Stimulated activated CD4-positive, alpha-beta T cell treated with anti-CD3 and anti-CD28 coated beads, TNF-alpha, amount 100 ng/mL, for 48 hours (primary cell): Measurements from ENCODE around the gene GSTO1.
"Not testable (repeated sequence)": the region's sequence is repeated elsewhere in the genome, so short reads cannot be mapped to it uniquely, and the experiment has no call there.

Experiments
- DNase-seq, 3 donors: peaks; one replicate each; pipeline ENCODE4 v3.0.0-alpha.2; 2020; ENCODE audit warnings: low read depth in 3 of 3

GSTO1 gene

DNA sequence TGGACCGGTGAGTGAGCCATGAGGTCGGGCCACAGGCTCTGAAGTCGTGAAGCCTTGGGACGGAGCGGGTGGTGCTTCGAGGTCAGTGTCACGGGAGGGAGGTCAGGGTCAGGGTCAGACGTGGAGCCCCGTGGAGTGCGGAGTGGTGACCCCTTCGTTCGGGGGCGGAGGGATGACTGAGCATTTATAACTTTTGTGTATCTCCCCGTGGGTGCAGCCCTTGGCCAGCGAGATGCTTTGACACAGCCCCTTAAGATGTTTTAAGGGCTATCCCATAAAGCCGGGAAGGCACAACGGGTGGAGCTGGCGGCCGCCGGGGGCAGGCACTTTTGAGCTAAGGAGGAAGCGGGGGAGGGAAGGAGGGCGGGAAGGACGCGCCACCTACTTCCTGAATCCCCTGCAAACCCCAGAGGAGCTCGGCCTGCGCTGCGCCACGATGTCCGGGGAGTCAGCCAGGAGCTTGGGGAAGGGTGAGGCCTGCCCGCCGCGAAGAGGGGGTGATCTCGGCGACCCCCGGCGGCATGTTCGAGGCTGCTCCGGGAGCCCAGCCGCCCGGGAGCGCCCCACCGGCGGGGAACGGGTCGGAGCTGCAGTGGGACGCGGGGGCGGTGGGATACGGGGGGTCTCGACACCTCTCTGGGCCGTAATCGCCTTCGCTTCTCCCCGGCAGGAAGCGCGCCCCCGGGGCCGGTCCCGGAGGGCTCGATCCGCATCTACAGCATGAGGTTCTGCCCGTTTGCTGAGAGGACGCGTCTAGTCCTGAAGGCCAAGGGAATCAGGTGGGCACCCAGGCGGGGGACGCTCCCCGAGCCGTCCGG, at the start of gene GSTO1:
Gene GSTO1 (plus strand): TSS at position 400 of the 818 bp plus-strand sequence. CDS start 37 bp downstream, at position 437.
- no peak for DNase-seq

DNA sequence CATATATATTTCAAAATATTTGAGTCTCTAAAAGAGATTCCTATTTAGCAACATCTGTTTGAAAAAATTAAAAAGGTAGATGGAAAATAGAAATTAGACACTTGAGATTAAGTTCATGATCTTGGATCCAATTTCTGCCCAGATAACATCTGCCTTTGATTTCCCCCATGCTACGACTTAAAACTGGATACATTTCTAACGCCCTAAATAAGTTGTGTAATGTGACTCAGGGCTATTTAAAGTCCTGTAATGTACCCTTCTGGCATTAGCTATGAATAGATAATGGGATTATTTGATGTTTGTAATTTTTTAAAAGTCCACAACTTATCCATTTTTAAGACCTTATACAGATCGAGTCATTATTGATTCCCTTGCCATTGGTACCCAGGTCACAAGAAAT, 46.0 kb upstream of the GSTO1 start:
- DNase-seq = no peak

DNA sequence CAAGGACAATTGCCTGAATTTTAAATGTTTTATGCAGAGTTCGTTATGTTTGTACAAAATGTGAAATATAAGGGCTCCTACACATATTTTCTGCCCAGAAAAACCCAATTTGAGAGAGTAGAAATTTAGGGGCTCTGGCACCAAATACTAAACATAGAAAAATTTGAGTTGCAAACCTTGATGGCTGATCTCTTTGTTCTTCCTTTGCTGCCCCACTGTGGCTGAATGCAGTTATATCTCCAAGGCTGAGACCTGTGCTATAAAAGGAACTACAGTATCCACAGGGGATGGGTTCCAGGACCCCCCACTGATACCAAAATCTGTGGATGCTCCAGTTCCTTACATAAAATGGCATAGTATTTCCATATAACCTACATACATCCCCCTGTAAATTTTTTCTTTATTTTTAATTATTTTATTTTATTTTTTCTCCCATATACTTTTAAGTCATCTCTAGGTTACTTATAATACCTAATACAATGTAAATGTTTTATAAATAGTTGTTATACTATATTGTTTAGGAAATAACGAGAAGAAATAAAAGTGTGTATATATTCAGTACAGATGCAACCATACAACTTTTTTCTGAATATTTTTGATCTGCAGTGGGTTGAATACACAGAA, 45.0 kb upstream of the GSTO1 start:
- DNase-seq = peak in 1 of 3 donors; percentile 8

DNA sequence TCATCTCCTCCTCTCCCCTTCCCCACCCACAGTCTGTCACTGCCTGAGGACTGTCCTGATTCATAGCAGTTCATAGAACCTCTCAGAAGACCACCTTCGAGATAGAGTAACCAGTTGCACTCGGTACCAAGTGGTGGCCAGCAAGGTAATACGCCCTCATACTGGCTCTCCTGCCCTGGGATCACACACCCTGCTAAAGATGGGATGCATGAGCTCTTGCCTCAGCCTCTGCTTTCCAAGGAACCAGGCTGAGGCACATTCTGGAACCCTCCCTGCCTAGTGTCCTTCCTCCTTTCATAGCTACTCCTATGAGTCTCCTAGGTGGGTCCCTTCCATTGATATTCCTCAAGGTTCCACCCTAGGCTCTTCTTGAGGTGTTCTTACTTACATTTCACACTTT, 38.1 kb upstream of the GSTO1 start:
- DNase-seq = no peak

DNA sequence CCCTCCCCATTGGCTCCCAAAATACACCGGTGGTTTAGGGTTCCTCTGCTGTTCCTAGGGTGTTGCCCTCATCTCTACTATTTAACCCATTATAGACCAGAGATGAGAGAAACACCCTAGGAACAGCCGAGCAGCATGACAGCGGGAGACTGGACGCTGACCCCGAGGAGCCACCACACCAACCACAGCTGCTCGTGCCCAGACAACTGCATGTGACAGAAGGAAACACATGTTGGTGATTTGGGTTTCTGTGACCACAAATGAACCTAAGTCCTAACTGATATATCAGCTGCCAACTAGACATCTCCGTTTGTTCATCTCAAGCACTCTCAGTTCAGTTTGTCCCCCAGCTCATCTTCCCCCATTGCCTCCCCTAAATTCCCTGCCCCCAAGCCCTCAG, 35.9 kb upstream of the GSTO1 start:
- no peak for DNase-seq

DNA sequence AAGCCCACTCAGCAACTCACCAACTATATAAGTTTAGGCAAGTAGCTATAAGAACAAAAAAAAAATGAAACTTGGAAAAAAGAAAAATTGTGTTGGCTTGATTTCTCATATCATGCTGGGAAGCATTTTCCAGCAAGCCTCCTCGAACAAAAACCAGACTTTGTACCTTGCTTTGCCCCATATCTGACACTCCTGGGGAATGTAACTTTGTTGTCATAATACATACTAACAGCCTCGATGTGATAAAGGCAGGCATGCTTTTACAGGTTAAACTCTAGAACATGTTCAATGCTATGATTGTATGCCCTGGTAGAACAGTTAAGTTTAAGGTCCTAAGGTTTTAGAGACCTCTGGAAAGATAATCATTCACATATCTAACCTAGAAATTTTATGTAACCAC, 34.2 kb upstream of the GSTO1 start:
- no peak for DNase-seq

DNA sequence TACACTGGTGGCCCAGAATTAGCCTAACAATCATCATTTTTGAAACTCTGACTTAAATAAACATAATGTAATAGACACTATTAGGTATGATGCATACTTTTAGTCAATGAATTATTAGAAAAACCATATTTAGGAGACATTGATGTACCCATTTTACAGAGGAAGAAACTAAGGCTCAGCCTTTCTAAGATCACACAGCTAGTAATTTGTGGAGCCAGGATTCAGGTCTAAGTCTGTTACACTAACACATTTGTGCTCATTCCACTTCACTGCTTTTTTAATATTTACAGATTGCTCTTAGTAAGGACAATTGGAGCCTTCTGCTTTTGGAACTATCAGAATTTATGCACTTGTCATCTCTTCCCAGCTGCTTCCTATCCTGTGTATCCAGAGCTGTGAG, 31.4 kb upstream of the GSTO1 start:
- DNase-seq = no peak

DNA sequence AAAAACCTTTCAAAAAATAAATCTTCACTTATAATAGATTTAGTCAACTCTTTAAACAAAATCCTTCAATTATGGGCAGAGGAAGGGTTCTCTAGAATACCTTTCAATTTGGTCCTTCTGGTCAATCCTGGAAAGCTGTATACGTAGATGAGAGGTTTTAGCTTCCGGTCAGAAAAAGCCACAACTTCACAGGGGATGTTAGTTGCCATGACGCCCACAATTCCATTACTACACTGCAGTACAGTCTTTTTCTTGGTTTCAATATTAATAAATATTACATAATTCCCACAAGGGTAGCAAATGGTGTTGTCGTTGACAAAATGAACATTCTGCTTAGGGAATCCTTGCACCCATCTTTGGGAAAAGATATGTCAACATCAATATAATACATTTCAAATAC, 24.2 kb upstream of the GSTO1 start:
- no peak for DNase-seq

DNA sequence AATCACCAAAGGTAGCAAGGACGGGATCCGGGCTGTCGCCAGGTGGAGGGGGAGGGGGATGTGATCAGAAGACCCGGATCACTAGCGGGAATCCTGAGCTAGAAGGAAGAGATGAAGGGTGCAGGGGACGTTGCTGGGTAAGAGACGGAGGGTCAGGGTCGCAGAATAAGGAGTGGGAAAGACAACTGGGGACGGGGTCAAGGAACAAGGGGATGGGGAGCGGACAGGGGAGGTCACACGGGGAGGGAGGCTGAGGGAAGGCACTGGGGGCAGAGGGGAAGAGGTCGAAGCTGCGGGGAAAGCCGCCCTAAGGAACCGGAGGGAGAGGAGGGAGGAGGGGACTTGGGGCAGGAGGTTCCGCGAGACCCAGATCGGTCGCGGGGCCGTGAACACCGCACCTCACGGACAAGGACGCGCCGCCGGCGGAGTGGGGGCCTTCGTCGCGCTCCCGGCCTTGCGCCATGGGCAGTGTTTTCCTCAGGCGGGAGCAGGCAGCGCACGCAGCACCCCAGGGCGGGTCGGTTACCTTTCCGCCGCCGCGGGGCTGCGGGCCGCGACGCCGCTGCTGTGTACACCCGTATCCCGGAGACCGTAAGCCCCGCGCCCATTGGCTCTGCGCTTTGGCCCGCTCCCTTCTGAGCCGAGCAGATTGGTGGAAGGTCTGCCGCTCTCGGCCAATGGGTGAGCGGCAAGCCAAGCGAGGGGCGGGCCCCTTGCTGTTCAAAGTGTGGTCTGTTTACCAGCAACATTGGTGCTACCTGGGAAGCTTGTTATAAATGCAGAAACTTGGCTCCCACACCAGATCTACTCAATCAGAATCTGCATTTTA, 22.7 kb upstream of the GSTO1 start, which contains the start of gene CFAP43:
Gene CFAP43 (minus strand): TSS at position 581 of the 829 bp plus-strand sequence. CDS start 118 bp downstream, at position 463.
- DNase-seq = peak; percentile 98 to 99 (median 98)

DNA sequence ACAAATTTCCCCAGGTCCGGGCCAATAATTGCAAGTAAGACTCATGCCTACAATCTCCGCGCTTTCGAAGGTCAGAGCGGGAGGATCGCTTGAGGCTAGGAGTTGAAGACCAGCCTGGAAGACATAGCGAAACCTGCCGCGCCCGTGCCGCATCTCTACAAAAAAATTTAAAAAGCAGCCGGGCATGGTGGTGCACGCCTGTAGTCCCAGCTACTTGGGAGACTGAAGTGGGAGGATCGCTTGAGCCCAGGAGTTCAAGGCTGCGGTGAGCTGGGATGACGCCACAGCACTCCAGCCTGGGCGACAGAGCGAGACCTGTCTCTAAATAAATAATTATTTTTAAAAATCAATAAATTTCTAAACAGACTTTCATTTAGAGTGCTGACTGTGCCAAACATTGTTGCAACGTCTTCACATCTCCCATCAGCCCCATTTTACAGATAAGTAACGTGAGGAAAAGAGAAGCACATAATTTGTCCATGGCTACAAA, 22.0 kb upstream of the GSTO1 start:
- DNase-seq = no peak

DNA sequence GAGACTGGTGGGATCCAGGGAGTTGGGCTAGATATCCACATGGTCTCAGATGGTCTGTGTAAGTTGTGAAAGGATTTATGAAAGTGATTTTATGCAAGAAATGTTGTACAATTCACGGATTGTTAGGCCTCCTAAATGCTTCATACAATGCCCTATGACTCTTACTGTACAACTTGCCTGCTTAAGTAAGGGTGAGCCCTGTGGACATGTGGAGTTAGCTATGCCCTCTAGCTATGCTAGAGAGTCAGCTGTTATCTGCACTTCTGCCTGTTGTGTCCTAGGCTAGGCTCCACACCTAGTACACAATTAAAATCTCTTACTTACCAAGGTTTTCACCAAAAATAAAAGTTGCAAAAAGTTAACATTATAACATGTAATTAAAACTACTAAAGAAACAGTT, 20.9 kb upstream of the GSTO1 start:
- no peak for DNase-seq

DNA sequence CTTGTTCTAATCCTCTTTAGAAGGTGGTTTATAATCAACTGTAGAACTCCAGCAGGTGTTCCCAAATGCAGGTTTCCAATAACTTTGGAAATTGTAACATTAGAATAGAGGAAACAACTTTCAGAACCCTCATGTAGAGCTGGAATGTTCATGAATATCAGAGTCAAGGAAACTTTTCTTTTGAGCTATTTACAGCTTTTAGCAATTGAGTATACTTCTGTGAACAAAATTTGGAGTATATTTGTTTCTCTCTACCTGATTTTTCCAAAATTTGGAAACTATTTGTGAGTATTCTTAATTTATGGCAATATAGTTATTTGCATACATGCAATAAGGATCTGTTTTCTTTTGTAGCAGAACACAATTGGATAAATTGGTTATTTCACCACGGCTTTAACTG, 19.8 kb upstream of the GSTO1 start:
- DNase-seq = no peak

DNA sequence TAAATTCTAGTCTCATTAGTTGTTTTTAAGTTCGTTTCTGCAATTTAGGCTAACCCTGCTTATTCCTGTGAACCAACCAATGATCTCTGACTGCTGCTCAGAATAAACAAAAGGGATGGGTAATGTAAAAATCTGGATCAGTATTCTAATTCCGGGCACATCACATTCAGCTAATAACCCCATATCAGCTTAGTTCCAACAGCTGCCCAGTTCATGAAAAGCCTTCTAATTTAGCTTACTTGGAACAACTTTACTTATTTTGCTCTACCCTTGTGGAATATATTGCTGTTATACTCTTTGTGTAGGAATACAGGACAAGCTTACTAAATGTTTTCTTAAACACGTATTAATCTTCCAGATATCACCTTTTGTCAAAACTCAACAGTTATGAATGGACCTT, 18.9 kb upstream of the GSTO1 start:
- no peak for DNase-seq

DNA sequence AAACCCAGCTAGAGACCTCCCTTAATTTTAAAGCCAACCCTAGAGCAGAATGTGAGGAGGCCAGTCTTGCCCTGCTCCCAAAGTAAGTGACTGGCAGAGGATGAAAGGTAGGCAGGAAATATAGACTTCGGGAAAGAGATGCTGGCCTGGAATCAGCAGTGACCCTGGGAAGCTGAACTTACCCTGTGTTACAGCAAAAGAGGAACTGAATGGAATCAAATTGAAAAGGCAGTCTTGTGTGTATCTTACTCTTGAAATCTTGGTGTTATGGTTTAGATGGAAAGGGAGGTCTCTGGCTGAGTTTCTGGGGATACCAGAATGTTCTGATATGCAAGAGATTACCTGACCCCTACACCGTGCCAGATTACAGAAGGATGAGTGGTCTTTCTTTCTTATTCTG, 14.6 kb upstream of the GSTO1 start:
- no peak for DNase-seq

DNA sequence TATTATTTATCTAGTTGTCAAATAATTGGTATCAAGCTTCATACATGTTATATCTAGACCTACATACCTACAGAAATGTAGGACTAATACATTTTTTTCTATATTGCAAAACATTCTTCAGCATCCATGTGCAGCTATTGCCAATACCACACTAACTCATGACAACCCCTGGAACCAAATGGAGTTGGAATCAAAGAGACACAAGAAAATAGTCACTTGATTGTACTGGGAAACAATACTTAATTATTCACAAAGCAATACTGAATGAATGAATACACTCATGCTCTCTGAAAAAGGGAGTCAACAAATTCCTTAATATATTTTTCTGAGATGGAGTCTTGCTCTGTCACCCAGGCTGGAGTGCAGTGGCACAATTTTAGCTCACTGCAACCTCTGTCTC, 12.1 kb upstream of the GSTO1 start:
- no peak for DNase-seq

DNA sequence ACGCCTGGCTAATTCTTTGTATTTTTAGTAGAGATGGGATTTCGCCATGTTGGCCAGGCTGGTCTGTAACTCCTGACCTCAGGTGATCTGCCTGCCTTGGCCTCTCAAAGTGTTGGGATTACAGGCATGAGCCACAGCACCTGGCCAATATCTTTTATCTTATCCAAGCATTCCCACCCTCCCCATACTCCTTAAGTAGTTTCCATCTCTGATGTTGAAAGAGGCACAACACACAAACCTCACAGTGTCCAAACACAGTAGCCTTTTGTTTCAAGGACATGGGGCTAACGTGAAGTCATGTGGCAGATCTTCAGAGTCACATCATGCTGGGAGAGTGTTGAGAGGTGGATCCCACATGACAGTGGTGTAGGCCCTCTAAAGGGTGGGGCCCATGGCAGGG, 11.7 kb upstream of the GSTO1 start:
- not testable (repeated sequence) for DNase-seq

DNA sequence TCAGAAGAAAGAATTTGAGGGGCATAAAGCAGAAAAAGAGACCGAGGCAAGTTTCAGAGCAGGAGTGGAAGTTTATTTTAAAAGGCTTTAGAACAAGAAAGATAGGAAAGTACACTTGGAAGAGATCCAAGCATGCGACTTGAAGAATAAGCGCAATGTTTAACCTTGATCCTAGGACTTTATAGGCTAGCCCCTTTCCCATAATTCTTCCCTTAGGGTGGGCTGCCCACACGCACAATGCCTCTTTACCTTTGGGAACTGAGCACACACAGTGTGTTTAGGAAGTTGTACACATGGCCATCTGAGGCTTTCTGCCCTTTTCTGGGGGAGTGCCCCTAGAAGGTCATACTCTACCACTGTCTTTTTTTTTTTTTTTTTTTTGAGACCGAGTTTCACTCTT, 11.2 kb upstream of the GSTO1 start:
- DNase-seq = no peak

DNA sequence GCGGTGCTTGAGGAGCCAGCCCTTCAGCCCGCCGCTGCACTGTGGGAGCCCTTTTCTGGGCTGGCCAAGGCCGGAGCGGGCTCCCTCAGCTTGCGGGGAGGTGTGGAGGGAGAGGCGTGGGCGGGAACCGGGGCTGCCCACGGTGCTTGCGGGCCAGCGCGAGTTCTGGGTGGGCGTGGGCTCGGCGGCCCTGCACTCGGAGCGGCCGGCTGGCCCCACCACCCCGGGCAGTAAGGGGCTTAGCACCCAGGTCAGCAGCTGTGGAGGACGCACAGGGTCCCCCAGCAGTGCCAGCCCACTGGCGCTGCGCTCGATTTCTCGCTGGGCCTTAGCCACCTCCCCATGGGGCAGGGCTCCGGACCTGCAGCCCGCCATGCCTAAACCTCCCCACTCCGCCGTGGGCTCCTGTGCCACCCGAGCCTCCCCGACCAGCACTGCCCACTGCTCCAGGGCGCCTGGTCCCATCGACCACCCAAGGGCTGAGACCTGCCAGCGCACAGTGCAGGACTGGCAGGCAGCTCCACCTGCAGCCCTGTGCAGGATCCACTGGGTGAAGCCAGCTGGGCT, 9.5 kb upstream of the GSTO1 start:
- DNase-seq = no peak

DNA sequence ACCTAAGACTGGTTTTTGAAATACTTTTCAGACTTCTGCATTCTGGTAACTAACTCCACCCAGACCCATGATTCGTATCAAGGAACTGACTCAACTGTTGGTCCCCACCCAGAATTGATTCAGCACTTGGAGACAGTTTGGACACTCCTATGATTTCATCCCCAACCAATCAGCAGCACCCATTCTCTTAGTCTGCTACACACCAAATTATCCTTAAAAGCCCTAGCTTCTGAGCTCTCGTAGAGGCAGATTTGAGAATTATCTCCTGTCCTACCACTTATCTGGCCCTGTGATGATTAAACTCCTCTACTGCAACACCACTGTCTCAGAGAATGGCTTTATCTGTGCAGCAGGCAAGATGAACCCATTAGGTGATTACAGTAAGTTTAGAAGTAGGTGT, 7.7 kb upstream of the GSTO1 start:
- no peak for DNase-seq

DNA sequence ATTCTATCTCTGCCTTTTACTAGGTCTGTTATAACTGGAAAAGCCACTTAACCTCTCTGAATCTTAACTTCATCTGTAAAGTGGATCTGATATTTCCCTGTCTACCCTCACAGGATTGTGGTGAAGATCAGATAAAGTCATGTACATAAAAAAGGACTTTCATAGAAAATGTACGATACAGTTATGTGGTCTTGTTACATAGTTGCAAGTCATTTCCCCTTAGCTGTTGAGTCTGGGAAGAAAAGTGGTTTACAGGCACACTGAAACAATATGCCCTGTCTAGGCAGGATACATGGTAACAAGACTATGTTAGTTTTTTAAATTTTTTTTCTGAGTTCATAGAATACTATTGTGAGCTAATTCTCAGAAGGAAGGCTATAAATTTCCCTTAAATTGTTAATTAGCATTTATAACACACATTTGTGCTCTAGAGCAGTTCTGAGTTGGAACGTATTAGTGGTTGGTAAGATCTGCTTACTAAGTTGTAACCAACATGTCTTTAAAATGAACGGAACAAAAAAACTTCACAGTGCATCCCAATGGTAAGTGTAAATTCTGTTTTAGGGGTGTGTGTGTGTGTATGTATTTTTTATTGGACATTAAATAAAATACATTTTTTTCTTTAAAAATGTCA, 7.1 kb upstream of the GSTO1 start:
- no peak for DNase-seq

DNA sequence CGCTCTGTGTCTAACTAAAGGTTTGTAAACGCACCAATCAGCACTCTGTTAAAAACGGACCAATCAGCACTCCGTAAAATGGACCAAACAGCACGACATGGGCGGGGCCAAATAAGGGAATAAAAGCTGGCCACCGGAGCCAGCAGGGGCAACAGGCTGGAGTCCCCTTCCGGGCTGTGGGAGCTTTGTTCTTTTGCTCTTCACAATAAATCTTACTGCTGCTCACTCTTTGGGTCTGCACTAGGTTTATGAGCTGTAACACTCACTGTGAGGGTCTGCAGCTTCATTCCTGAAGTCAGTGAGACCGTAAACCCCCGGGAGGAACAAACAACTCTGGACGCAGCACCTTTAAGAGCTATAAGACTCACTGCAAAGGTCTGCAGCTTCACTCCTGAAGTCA, 5.8 kb upstream of the GSTO1 start:
- DNase-seq = not testable (repeated sequence)

DNA sequence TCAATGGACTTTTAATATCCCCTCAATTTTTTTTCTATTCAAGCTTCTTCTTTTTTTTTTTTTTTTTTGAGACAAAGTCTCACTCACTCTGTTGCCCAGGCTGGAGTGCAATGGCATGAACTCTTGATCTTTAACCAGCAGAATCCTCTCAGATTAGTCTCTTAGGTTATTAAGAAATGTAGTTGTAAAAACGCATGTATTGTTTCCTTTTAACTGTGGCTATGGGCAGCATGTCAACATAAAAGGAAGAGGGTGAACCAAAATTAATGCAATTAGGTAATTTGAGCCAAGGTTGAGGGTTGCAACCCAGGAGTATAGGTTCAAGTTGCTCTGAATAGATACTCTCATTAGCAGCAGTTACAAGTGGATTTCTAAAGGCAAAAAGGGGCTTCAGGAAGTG, 4.3 kb upstream of the GSTO1 start:
- no peak for DNase-seq
